Mucosa of descending colon (tissue), 3 donors: ENCODE data around the gene SLC25A39. TPM values are rescaled to one million over a fixed set of nuclear protein-coding genes. Genes with fewer than 3 reads are reported as not detected.
"Not testable (repeated sequence)": the region's sequence is repeated elsewhere in the genome, so short reads cannot be mapped to it uniquely, and the experiment has no call there.

Source experiments
- ATAC-seq: fragments of 200-7000 bp; cut with Tn5 transposase; one replicate; pipeline ENCODE4 v1.9.1; 2020; ENCODE audit warnings: mild to moderate bottlenecking, moderate library complexity
- DNase-seq, 3 donors: peaks; one replicate each; pipeline ENCODE4 v3.0.0-alpha.2; 2020
- H3K36me3 ChIP-seq: fragments of 200-600 bp; one replicate; pipeline ENCODE4 v1.8.0; 2021; ENCODE audit warnings: low read depth, mild to moderate bottlenecking
- H3K4me1 ChIP-seq: fragments of 200-600 bp; one replicate; pipeline ENCODE4 v1.8.0; 2021; ENCODE audit warnings: low read depth, mild to moderate bottlenecking
- H3K4me3 ChIP-seq: fragments of 200-600 bp; one replicate; pipeline ENCODE4 v1.8.0; 2021; ENCODE audit warnings: mild to moderate bottlenecking
- H3K9me3 ChIP-seq: fragments of 200-600 bp; one replicate; pipeline ENCODE4 v1.8.0; 2021; ENCODE audit warnings: mild to moderate bottlenecking
- intact Hi-C, 2 donors: fragments of 100-400 bp; cut with DNase I in 1 of 2; cut with micrococcal nuclease in 1 of 2; formaldehyde crosslinking; loops; one replicate each; pipeline versions ENCODE4 v1.11.0 to v1.11.1; 2022; cut with DNase I, micrococcal nuclease
- total RNA-seq, 3 donors: library from RNA; stranded (reverse); fragmentation: NEBNext Ultra II Directional in 2 of 3; extraction: Animal tissue kit (Norgen Biotek cat#: 25700) in 2 of 3; gene quantifications; one replicate each; pipeline versions ENCODE4 v1.2.1 to v1.2.4, GENCODE V29; 2021 to 2023
- TF ChIP-seq, protein P1 (sequence below): fragments of 200-600 bp; IDR thresholded peaks from one replicate; pipeline ENCODE4 v1.8.0; 2022; ENCODE audit warnings: antibody characterized with exemption, mild to moderate bottlenecking
- donor health status: DM: no; HTN: no; CAD: no; lungs with moderate emphysema.
- donor health status: DM: no; HTN: no; CAD: no.
- donor health status: DM: no; HTN: yes; CAD: no.

SLC25A39 gene
- total RNA-seq, 3 donors from 2014 or later: 91.8 to 142 (median 133) TPM

DNA sequence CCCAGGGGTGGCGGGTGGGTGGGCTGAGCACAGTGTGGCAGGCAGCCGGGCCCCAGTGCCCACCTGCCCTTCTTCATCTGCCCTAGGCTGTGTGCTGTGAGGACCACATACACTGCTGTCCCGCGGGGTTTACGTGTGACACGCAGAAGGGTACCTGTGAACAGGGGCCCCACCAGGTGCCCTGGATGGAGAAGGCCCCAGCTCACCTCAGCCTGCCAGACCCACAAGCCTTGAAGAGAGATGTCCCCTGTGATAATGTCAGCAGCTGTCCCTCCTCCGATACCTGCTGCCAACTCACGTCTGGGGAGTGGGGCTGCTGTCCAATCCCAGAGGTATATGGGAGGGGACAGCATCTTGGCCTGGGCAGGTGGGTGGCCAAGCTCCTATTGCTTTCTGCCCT lies 26.8 kb upstream of the SLC25A39 start:
- no peak overlapping the region for H3K4me3 ChIP-seq
- no peaks in the 10 kb centered on the region for H3K9me3 ChIP-seq
- TF ChIP-seq, protein P1, sequence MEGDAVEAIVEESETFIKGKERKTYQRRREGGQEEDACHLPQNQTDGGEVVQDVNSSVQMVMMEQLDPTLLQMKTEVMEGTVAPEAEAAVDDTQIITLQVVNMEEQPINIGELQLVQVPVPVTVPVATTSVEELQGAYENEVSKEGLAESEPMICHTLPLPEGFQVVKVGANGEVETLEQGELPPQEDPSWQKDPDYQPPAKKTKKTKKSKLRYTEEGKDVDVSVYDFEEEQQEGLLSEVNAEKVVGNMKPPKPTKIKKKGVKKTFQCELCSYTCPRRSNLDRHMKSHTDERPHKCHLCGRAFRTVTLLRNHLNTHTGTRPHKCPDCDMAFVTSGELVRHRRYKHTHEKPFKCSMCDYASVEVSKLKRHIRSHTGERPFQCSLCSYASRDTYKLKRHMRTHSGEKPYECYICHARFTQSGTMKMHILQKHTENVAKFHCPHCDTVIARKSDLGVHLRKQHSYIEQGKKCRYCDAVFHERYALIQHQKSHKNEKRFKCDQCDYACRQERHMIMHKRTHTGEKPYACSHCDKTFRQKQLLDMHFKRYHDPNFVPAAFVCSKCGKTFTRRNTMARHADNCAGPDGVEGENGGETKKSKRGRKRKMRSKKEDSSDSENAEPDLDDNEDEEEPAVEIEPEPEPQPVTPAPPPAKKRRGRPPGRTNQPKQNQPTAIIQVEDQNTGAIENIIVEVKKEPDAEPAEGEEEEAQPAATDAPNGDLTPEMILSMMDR: no peak
- ATAC-seq (no peak), DNase-seq (no peak)
- H3K36me3 ChIP-seq: peaks cover 9% of the 10 kb centered on the region
- intact Hi-C loops: no loop called here
- H3K4me1 ChIP-seq: peaks cover 10% of the 10 kb centered on the region

DNA sequence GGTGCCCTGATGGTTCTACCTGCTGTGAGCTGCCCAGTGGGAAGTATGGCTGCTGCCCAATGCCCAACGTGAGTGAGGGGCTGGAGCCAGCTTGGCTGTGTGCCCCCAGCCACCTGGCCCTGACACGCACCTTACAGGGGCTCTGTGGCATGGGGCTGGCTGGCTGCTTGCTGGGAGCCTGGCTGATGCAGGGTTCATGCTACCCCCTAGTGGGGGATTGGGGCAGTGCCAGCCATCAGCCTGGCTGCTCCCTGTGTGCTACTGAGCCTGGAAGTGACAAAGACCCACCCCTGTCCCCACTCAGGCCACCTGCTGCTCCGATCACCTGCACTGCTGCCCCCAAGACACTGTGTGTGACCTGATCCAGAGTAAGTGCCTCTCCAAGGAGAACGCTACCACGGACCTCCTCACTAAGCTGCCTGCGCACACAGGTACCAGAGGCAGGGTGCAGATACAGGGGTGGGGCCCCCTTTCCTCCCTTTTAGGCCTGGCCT lies 26.2 kb upstream of the SLC25A39 start:
- TF ChIP-seq, protein P1: peak; percentile 82
- H3K9me3 ChIP-seq: no peaks in the 10 kb centered on the region
- H3K4me3 ChIP-seq: no peak overlapping the region
- peaks cover 9% of the 10 kb centered on the region for H3K36me3 ChIP-seq
- intact Hi-C loops: no loop called here
- peak; percentile 75 for ATAC-seq
- peak; percentile 79 to 85 (median 80) for DNase-seq
- H3K4me1 ChIP-seq: peaks cover 16% of the 10 kb centered on the region

DNA sequence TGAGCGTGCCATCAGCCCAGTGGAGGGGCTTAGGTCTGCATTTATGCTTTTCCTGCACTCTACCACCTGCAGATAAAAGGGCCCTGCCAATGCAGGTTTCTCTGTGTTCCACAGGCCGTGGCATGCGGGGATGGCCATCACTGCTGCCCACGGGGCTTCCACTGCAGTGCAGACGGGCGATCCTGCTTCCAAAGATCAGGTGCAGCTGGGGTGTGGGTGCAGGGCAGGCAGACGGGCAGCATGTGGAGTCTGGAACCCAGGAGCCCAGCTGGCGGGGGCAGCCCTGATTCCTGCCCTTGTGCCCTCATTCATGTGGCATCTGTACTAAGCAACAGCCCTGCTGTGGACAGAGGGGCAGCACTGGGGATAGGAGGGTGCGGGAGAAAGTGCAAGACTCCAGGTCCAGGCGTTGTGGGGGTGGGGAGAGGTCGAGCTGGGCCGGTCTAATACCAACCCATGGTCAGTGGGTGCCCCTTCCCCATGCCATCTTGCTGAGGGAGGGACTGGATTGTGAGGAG lies 25.0 kb upstream of the SLC25A39 start:
- intact Hi-C loops: no loop called here
- ATAC-seq (no peak), DNase-seq (no peak)
- H3K9me3 ChIP-seq: no peaks in the 10 kb centered on the region
- H3K4me1 ChIP-seq: peaks cover 17% of the 10 kb centered on the region
- TF ChIP-seq, protein P1: no peak
- no peak overlapping the region for H3K4me3 ChIP-seq
- peaks cover 9% of the 10 kb centered on the region for H3K36me3 ChIP-seq

DNA sequence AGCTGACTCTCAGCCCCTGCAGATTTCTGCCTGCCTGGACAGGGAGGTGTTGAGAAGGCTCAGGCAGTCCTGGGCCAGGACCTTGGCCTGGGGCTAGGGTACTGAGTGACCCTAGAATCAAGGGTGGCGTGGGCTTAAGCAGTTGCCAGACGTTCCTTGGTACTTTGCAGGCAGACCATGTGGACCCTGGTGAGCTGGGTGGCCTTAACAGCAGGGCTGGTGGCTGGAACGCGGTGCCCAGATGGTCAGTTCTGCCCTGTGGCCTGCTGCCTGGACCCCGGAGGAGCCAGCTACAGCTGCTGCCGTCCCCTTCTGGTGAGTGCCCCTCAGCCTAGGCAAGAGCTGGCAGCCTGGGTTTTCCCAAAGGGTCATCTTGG lies 24.4 kb upstream of the SLC25A39 start:
- Histone ChIP-seq H3K4me1 (peaks cover 22% of the 10 kb centered on the region), H3K9me3 (no peaks in the 10 kb centered on the region), H3K4me3 (no peak overlapping the region), H3K36me3 (peaks cover 9% of the 10 kb centered on the region)
- DNase-seq: peak in 1 of 3 donors; percentile 52
- TF ChIP-seq, protein P1: no peak
- ATAC-seq: no peak
- intact Hi-C loops: no loop called here

DNA sequence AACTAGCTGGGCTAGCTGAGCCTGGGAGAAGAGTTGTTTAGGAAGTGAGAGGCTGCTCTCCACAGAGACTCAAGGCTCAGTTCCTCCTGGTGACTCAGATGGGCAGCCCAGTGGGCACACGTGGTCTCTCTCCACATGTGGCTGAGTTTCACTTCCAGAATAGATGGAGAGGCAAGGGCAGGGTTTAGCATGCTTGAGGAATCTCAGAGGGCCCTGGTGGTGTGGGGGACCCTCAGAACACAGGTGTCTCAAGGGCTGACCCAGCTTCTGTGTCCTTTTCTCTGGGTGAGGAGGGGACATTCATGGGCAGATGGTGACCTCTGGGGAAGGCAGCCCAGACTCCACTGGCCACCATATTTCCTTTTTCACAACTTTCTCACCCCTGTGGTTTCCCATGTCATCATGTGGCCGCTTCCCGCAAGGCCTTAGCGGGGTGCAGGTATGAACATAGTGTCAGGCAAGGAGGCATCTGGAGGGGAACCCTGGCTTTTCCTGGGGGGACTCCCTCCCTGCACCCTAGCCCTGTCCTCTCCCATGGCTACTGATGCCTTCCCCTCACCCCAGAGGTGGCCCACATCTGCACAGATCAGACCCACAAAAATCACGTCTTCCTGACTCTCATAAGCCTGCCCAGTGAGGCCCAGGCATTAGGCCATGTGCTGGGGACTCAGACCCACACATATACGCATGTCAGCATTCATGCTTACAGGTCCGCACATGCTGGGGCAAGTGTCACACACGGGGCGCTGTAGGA lies 23.8 kb upstream of the SLC25A39 start:
- peak; percentile 2 for ATAC-seq
- Histone ChIP-seq H3K4me3 (no peak overlapping the region), H3K4me1 (peaks cover 22% of the 10 kb centered on the region), H3K36me3 (peaks cover 9% of the 10 kb centered on the region), H3K9me3 (no peaks in the 10 kb centered on the region)
- TF ChIP-seq, protein P1: no peak
- DNase-seq: peak in 2 of 3 donors; percentile 44 to 65
- intact Hi-C loops: no loop called here

DNA sequence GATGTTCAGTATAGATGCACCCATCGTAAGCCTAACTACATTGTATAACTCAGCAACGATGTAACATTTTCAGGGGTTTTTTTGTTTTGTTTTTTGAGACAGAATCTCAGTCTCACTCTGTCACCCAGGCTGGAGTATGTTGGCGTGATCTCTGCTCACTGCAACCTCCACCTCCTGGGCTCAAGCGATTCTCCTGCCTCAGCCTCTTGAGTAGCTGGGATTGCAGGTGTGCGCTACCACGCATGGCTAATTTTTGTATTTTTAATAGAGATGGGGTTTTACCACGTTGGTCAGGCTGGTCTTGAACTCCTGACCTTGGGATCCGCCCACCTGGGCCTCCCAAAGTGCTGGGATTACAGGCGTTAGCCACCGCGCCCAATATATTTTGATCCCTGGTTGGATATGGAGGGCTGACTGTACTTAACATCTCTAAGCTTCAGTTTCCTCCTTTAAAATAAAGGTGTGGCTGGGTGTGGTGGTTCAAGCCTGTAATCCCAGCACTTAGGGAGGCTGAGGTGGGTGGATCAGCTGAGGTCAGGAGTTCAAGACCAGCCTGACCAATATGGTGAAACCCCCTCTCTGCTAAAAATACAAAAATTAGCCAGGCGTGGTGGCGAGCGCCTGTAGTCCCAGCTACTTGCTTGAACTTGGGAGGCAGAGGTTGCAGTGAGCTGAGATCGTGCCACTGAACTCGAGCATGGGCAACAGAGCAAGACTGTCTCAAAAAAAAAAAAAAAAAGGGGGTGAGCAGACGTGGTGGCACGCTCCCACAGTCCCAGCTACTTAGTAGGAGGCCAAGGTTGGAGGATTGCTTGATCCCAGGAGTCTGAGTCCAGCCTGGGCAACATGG lies 22.8 kb upstream of the SLC25A39 start:
- H3K4me1 ChIP-seq: peaks cover 22% of the 10 kb centered on the region
- ATAC-seq, H3K4me3 ChIP-seq: not testable (repeated sequence)

More for the DNA sequence above, 22.8 kb upstream of the SLC25A39 start:
- H3K36me3 ChIP-seq, H3K9me3 ChIP-seq, DNase-seq, intact Hi-C loops: not testable (repeated sequence)
